Sigmoid colon (tissue), 7 donors: ENCODE results near the gene PSMB1. TPM values are rescaled to one million over a fixed set of nuclear protein-coding genes. Genes with fewer than 3 reads are reported as not detected.

ENCODE experiments used
- DNase-seq: peaks from one replicate; pipeline ENCODE4 v3.0.0-alpha.2; 2019
- H3K27ac ChIP-seq, 4 donors: fragments of 200-600 bp; sonication (generic); one replicate each; pipeline ENCODE4 v1.5.1; 2016 to 2019; ENCODE audit warnings: mild to moderate bottlenecking in 1 of 4
- H3K27me3 ChIP-seq, 3 donors: fragments of 200-600 bp; sonication (generic); one replicate each; pipeline ENCODE4 v1.5.1; 2019; ENCODE audit warnings: mild to moderate bottlenecking in 1 of 3
- H3K36me3 ChIP-seq, 4 donors: fragments of 200-600 bp; sonication (generic); one replicate each; pipeline ENCODE4 v1.5.1; 2016 to 2019
- H3K4me1 ChIP-seq, 4 donors: fragments of 200-600 bp; sonication (generic); one replicate each; pipeline ENCODE4 v1.5.1; 2017 to 2019
- H3K4me3 ChIP-seq, 4 donors: fragments of 200-600 bp; sonication (generic); one replicate each; pipeline ENCODE4 v1.5.1; 2017 to 2019; ENCODE audit warnings: mild to moderate bottlenecking in 2 of 4, moderate library complexity in 1 of 4
- H3K9me3 ChIP-seq, 4 donors: fragments of 200-600 bp in 3 of 4; sonication (generic) in 3 of 4; one replicate each; pipeline versions ENCODE4 v1.5.1 to v1.6.1; 2013 to 2019
- EP300 ChIP-seq, 4 donors: sonication (generic); formaldehyde crosslinking; IDR thresholded peaks; one replicate each; pipeline ENCODE4 v1.6.1; 2017; ENCODE audit warnings: antibody characterized with exemption in 4 of 4
- POLR2A ChIP-seq, 2 donors: fragments of 450-650 bp; IDR thresholded peaks; one replicate each; pipeline ENCODE4 v1.6.1; 2016; ENCODE audit warnings: antibody characterized with exemption in 2 of 2, mild to moderate bottlenecking in 2 of 2, moderate library complexity in 2 of 2
- POLR2AphosphoS5 ChIP-seq, 4 donors: sonication (generic); formaldehyde crosslinking; IDR thresholded peaks; one replicate each; pipeline ENCODE4 v1.6.1; 2017; ENCODE audit warnings: antibody characterized with exemption in 4 of 4
- WGBS, 2 donors: extraction: QIAGEN DNeasy Blood & Tissue Kit; methylation state at CpG; one replicate each; pipeline ENCODE4 v1.1.7; 2013; 5-methylcytosine and 5-hydroxymethylcytosine counted together
- intact Hi-C: fragments of 100-400 bp; cut with DNase I; formaldehyde crosslinking; loops from one replicate; pipeline ENCODE4 v1.15.1; 2023
- polyA plus RNA-seq, 3 donors: library from polyadenylated mRNA; stranded (reverse); fragments of 200-250 nt; gene quantifications; one replicate each; pipeline ENCODE4 v1.2.3, GENCODE V29; 2013
- total RNA-seq, 4 donors: library from RNA; depleted of rRNA; stranded (reverse); fragments of >200 nt; gene quantifications; one replicate each; pipeline ENCODE4 v1.1.0, GENCODE V29; 2016
- TF ChIP-seq, protein P1 (sequence below), 4 experiments: fragments of 450-650 bp in 3 of 4; fragments of 200-600 bp in 1 of 4; IDR thresholded peaks; one replicate each; pipeline ENCODE4 v1.5.1; 2016 to 2019; ENCODE audit warnings: antibody characterized with exemption in 4 of 4, mild to moderate bottlenecking in 3 of 4, moderate library complexity in 2 of 4
- donor health status: healthy with polysubstance abuse.
- donor health status: Bipolar disorder and iron deficiency.
- donor health status: healthy.

Gene PSMB1
- total and polyA plus RNA-seq, 7 donors = 142 to 287 (median 265) TPM

- intact Hi-C loops = no loop called here
- 0% methylated on average over 81 of the region's 81 CpGs for WGBS, 2 donors
- peaks cover 0 to 19% (median 19%) of the 10 kb centered on the region in 4 donors for H3K4me1 ChIP-seq
- no peaks in the 10 kb centered on the region for H3K27me3 ChIP-seq
- H3K27ac ChIP-seq = peak within 1 kb of the TSS; percentile 88 to 93 (median 90)
- H3K4me3 ChIP-seq = peak within 1 kb of the TSS; percentile 54 to 99 (median 87)
- peaks cover 0 to 31% (median 8%) of the 10 kb centered on the region in 4 donors for H3K36me3 ChIP-seq
- no peaks in the 10 kb centered on the region for H3K9me3 ChIP-seq
- TF ChIP-seq POLR2AphosphoS5 (IDR thresholded peaks at IDR 0.05) (peak; percentile 51 to 84 (median 72)), POLR2A (IDR thresholded peaks at IDR 0.05) (peak in 1 of 2 donors; percentile 19)
- TF ChIP-seq, protein P1, sequence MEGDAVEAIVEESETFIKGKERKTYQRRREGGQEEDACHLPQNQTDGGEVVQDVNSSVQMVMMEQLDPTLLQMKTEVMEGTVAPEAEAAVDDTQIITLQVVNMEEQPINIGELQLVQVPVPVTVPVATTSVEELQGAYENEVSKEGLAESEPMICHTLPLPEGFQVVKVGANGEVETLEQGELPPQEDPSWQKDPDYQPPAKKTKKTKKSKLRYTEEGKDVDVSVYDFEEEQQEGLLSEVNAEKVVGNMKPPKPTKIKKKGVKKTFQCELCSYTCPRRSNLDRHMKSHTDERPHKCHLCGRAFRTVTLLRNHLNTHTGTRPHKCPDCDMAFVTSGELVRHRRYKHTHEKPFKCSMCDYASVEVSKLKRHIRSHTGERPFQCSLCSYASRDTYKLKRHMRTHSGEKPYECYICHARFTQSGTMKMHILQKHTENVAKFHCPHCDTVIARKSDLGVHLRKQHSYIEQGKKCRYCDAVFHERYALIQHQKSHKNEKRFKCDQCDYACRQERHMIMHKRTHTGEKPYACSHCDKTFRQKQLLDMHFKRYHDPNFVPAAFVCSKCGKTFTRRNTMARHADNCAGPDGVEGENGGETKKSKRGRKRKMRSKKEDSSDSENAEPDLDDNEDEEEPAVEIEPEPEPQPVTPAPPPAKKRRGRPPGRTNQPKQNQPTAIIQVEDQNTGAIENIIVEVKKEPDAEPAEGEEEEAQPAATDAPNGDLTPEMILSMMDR (IDR thresholded peaks at IDR 0.05) = no peak
- peak; percentile 96 for DNase-seq
These were observed 31.3 kb upstream of the PSMB1 start, which contains the start of gene PDCD2 for GRCh38 chr6:170584181-170584953. Gene PDCD2, minus strand, starts transcription at chr6:170584637. Its CDS starts 56 bp downstream, at chr6:170584581.

DNA sequence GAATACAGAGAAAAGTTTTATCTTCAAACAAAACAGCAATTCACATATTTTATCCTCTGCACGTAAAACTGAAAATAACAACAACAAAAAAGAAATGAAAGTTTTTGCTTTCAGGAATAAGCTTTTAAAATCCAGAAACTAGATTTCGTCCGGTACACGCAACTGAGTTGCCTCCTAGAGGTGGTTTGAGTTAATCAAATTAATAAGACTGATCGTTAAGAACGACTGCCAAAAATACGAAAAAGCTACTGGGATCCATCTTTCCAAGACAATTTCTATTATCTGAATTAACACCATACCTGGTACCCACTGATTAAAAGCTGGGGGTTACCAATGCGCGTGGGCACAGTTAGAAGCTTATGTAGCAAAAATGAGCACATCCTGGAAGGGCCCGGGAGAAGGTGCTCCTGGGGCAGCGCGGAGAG is 30.7 kb upstream of the PSMB1 start:
- no peaks in the 10 kb centered on the region for H3K27me3 ChIP-seq
- peaks cover 0 to 36% (median 8%) of the 10 kb centered on the region in 4 donors for H3K36me3 ChIP-seq
- H3K27ac ChIP-seq = peak overlapping the region; percentile 88 to 93 (median 90)
- no peaks in the 10 kb centered on the region for H3K9me3 ChIP-seq
- intact Hi-C loops = no loop called here
- no peak for DNase-seq
- 0 to 1% methylated on average over 12 of the region's 12 CpGs for WGBS, 2 donors
- TF ChIP-seq POLR2AphosphoS5 (IDR thresholded peaks at IDR 0.05) (no peak), POLR2A (IDR thresholded peaks at IDR 0.05) (no peak), EP300 (IDR thresholded peaks at IDR 0.05) (no peak)
- TF ChIP-seq, protein P1 (IDR thresholded peaks at IDR 0.05) = no peak
- H3K4me3 ChIP-seq = peak overlapping the region; percentile 54 to 99 (median 87)
- peaks cover 0 to 19% (median 19%) of the 10 kb centered on the region in 4 donors for H3K4me1 ChIP-seq

DNA sequence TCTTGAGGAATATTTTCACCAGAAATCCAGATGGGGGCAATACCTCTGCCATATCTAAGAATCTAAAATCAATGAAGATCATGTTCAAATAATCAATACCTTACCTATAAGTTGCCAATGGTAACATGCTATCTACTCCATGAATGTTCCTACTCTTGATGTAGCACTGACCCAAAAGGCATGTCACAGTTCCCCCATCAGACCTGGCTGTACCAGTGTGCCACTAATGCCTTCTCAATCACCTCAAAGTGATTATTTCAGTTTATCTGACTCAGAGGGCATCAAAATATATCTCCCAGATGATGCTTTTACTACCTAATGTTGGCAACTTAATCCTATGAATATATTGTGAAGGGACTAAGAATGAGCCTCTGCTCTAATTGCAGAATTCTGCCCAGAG is 25.8 kb upstream of the PSMB1 start:
- peaks cover 0 to 85% (median 19%) of the 10 kb centered on the region in 4 donors for H3K36me3 ChIP-seq
- intact Hi-C loops = no loop called here
- H3K27ac ChIP-seq = no peak overlapping the region
- no peak for DNase-seq
- TF ChIP-seq, protein P1 (IDR thresholded peaks at IDR 0.05) = no peak
- no peak for TF ChIP-seq POLR2A (IDR thresholded peaks at IDR 0.05)
- no peak for TF ChIP-seq EP300 (IDR thresholded peaks at IDR 0.05)
- no peak for TF ChIP-seq POLR2AphosphoS5 (IDR thresholded peaks at IDR 0.05)
- H3K4me1 ChIP-seq = peaks cover under 1 to 10% (median 9%) of the 10 kb centered on the region in 4 donors
- H3K27me3 ChIP-seq = no peaks in the 10 kb centered on the region
- no peaks in the 10 kb centered on the region for H3K9me3 ChIP-seq
- no peak overlapping the region for H3K4me3 ChIP-seq

DNA sequence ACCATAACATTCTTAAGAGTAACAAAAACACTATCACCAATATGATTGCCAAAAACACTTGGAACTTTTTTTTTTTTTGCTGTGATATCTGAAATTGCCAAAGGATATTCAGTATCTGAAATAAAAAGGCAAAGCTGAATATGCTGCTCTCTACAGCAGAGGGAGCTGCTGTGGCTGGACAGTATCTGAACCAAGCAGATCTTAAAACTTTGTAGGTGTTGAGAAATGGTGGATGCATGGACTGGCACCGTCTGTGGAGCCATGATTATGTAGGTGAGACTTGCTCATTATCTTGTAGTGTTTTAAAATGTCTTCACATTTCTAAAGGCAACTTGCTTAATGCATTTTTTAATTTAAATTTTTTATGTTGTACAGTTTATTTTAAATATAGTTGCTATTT is 22.1 kb upstream of the PSMB1 start:
- intact Hi-C loops = no loop called here
- no peak overlapping the region for H3K4me3 ChIP-seq
- H3K36me3 ChIP-seq = peaks cover 6 to 98% (median 28%) of the 10 kb centered on the region in 4 donors
- WGBS, 2 donors = 84 to 93% methylated on average over 1 of the region's 1 CpG
- H3K4me1 ChIP-seq = peaks cover 0 to 3% (median 0%) of the 10 kb centered on the region in 4 donors
- H3K27ac ChIP-seq = no peak overlapping the region
- TF ChIP-seq POLR2A (IDR thresholded peaks at IDR 0.05) (no peak), POLR2AphosphoS5 (IDR thresholded peaks at IDR 0.05) (no peak), EP300 (IDR thresholded peaks at IDR 0.05) (no peak)
- TF ChIP-seq, protein P1 (IDR thresholded peaks at IDR 0.05) = no peak
- no peak for DNase-seq
- no peaks in the 10 kb centered on the region for H3K9me3 ChIP-seq
- H3K27me3 ChIP-seq = no peaks in the 10 kb centered on the region
